GM23248 (cell line): ENCODE measurements around the gene SEC31B.

Experiments used
- EZH2 ChIP-seq: fragments of 200-600 bp; sonication (generic); IDR thresholded peaks from 2 replicates; pipeline ENCODE4 v1.6.1; 2018; ENCODE audit warnings: antibody characterized with exemption, mild to moderate bottlenecking; ENCODE audit not compliant: insufficient read depth, poor library complexity, severe bottlenecking
- EZH2phosphoT487 ChIP-seq: fragments of 200-600 bp; sonication (generic); IDR thresholded peaks from 2 replicates; pipeline ENCODE4 v1.6.1; 2018; ENCODE audit warnings: antibody characterized with exemption, moderate library complexity, mild to moderate bottlenecking, low read depth; ENCODE audit not compliant: insufficient read depth

DNA sequence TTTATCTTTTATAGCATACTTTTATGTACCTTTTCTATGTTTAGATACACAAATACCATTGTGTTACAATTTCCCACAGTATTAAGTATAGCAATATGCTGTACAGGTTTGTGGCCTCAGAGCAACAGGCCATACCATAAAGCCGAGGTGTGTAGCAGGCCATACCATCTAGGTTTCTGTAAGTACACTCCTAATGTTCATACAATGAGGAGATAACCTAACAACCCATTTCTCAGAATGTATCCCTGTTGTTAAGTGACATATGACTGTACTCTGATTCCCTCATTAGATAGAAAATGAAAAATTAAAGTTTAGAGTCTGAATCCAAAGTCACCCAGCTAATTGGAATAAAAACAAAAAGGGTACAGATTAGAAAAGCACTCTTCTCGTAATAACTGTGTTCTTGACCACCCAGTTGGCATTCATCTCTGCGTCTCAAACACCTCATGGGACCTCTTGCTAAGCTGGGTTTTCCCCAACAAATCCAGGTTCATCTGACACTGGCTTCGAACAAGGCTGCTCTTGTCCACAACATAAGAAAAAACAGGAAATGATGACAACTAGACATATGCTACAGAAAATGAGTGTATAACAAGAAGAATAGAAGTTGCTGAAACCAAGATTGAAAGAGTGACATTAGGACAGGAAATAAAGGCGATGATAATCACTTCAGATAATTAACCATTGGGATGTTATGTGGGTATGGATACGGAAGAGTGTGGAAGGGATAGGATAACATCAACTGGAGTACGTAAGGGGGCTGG lies 8.6 kb upstream of the SEC31B start:
- no peak for TF ChIP-seq EZH2
- TF ChIP-seq EZH2phosphoT487 = no peak
